ENCODE data around the gene PML. TPM values are rescaled to one million over a fixed set of nuclear protein-coding genes. Genes with fewer than 3 reads are reported as not detected.
"Not testable (repeated sequence)": the region's sequence is repeated elsewhere in the genome, so short reads cannot be mapped to it uniquely, and the experiment has no call there.

PML gene
- total RNA-seq, 1 experiment from 2014 or later = 24.6 TPM

GRCh38 chr15:74055804-74056203 lies 61.3 kb downstream of the PML start:
- Histone ChIP-seq H2AFZ (ENCODE audit: low read length) (no peak overlapping the region), H2BK20ac (ENCODE audit: low read depth, low read length, poor library complexity, severe bottlenecking) (no peak overlapping the region), H3K4ac (ENCODE audit: low read depth, low read length) (no peak overlapping the region), H4K91ac (ENCODE audit: insufficient read length, low read depth, low read length) (no peak overlapping the region), H3K56ac (ENCODE audit: insufficient read length, low read depth, low read length) (no peak overlapping the region), H3T11ph (ENCODE audit: low read length) (no peak overlapping the region), H3K27ac (ENCODE audit: insufficient read length, low read depth, low read length) (no peak overlapping the region), H3K23me2 (ENCODE audit: insufficient read length, low read depth, low read length, poor library complexity, severe bottlenecking) (no peaks in the 10 kb centered on the region), H3K4me1 (ENCODE audit: insufficient read depth, low read length) (no peaks in the 10 kb centered on the region; the same call in 1 of the 2 replicates), H4K8ac (replicated peaks; ENCODE audit: insufficient read length, low read depth, low read length) (no peak overlapping the region), H3K27me3 (ENCODE audit: insufficient read depth, low read length) (no peaks in the 10 kb centered on the region; the same call in 1 of the 2 replicates), H3K79me1 (ENCODE audit: insufficient read depth, low read depth, low read length, poor library complexity, severe bottlenecking) (no peaks in the 10 kb centered on the region), H3K23ac (ENCODE audit: insufficient read length, low read depth, low read length) (no peak overlapping the region), H2BK120ac (ENCODE audit: low read depth, low read length, poor library complexity, severe bottlenecking) (no peak overlapping the region), H3K14ac (ENCODE audit: insufficient read depth, low read length) (no peak overlapping the region), H3K18ac (ENCODE audit: insufficient read length, low read depth, low read length) (no peak overlapping the region), H2AK5ac (ENCODE audit: insufficient read length, low read length) (no peak overlapping the region), H3K4me2 (ENCODE audit: insufficient read depth, insufficient read length, low read length) (no peak overlapping the region), H3K9me3 (ENCODE audit: control insufficient read depth, low read depth, low read length) (peaks cover 5% of the 10 kb centered on the region), H4K5ac (ENCODE audit: insufficient read length, low read depth, low read length) (no peak overlapping the region), H2BK15ac (ENCODE audit: low read depth, low read length) (no peak overlapping the region), H2BK5ac (ENCODE audit: insufficient read length, low read length) (no peak overlapping the region), H3K9ac (ENCODE audit: extremely low read depth, insufficient read length, low read length) (no peak overlapping the region), H2BK12ac (ENCODE audit: insufficient read length, low read depth, low read length) (no peak overlapping the region), H3K79me2 (ENCODE audit: insufficient read depth, low read length) (no peaks in the 10 kb centered on the region), H4K20me1 (ENCODE audit: control insufficient read depth, insufficient read depth, insufficient read length) (no peaks in the 10 kb centered on the region)
- H3K27me3 Mint-ChIP-seq (ENCODE audit: low read depth) = peaks cover 62% of the 10 kb centered on the region
- no peaks in the 10 kb centered on the region; a peak in 2 of 7 replicates for H3K36me3 Mint-ChIP-seq (ENCODE audit: insufficient read depth in 1 of 3, low read depth in 3 of 3)
- peaks cover 3 to 11% of the 10 kb centered on the region in 2 experiments; a peak in 4 of 5 replicates for H3K9me3 Mint-ChIP-seq
- no peak overlapping the region for H3K27ac Mint-ChIP-seq
- H3K4me1 Mint-ChIP-seq = peaks cover 2 to 10% of the 10 kb centered on the region in 2 experiments
- TF ChIP-seq CTCF (conservative IDR thresholded peaks at IDR 0.05) = no peak
- DNase-seq = no peak
- no CpG with 5 or more reads among the region's 2 CpGs for WGBS (ENCODE audit: extremely low coverage, insufficient read length, low lambda C conversion rate)
- H3K4me3 Mint-ChIP-seq = no peak overlapping the region

- H3K23me2 ChIP-seq (ENCODE audit: insufficient read length, low read depth, low read length, poor library complexity, severe bottlenecking); H3K27ac Mint-ChIP-seq; H4K5ac ChIP-seq (ENCODE audit: insufficient read length, low read depth, low read length); H3K23ac ChIP-seq (ENCODE audit: insufficient read length, low read depth, low read length); H3K36me3 Mint-ChIP-seq (ENCODE audit: insufficient read depth in 1 of 3, low read depth in 3 of 3); H3K27ac ChIP-seq (ENCODE audit: insufficient read length, low read depth, low read length); H3T11ph ChIP-seq (ENCODE audit: low read length); H2BK12ac ChIP-seq (ENCODE audit: insufficient read length, low read depth, low read length); H3K79me2 ChIP-seq (ENCODE audit: insufficient read depth, low read length); H2AK5ac ChIP-seq (ENCODE audit: insufficient read length, low read length); DNase-seq; H3K4me3 Mint-ChIP-seq; H3K9ac ChIP-seq (ENCODE audit: extremely low read depth, insufficient read length, low read length); H3K79me1 ChIP-seq (ENCODE audit: insufficient read depth, low read depth, low read length, poor library complexity, severe bottlenecking); H3K4me2 ChIP-seq (ENCODE audit: insufficient read depth, insufficient read length, low read length); H2BK120ac ChIP-seq (ENCODE audit: low read depth, low read length, poor library complexity, severe bottlenecking); H3K56ac ChIP-seq (ENCODE audit: insufficient read length, low read depth, low read length); H2BK5ac ChIP-seq (ENCODE audit: insufficient read length, low read length); H3K9me3 ChIP-seq (ENCODE audit: control insufficient read depth, low read depth, low read length); H3K14ac ChIP-seq (ENCODE audit: insufficient read depth, low read length); H3K4me1 ChIP-seq (ENCODE audit: insufficient read depth, low read length); H2AFZ ChIP-seq (ENCODE audit: low read length); H2BK20ac ChIP-seq (ENCODE audit: low read depth, low read length, poor library complexity, severe bottlenecking); H2BK15ac ChIP-seq (ENCODE audit: low read depth, low read length); H3K27me3 ChIP-seq (ENCODE audit: insufficient read depth, low read length); H3K18ac ChIP-seq (ENCODE audit: insufficient read length, low read depth, low read length); H4K8ac ChIP-seq (replicated peaks; ENCODE audit: insufficient read length, low read depth, low read length); H3K4ac ChIP-seq (ENCODE audit: low read depth, low read length); H4K91ac ChIP-seq (ENCODE audit: insufficient read length, low read depth, low read length); H4K20me1 ChIP-seq (ENCODE audit: control insufficient read depth, insufficient read depth, insufficient read length): not testable (repeated sequence)
- Mint-ChIP-seq H3K27me3 (ENCODE audit: low read depth) (peaks cover 61% of the 10 kb centered on the region), H3K4me1 (peaks cover 2 to 10% of the 10 kb centered on the region in 2 experiments), H3K9me3 (peaks cover 3 to 11% of the 10 kb centered on the region in 2 experiments; a peak in 4 of 5 replicates)
- no CpG with 5 or more reads among the region's 5 CpGs for WGBS (ENCODE audit: extremely low coverage, insufficient read length, low lambda C conversion rate)
Observed at GRCh38 chr15:74056330-74056729, 61.8 kb downstream of the PML start.

Data from H9 (cell line).